Stimulated activated CD8-positive, alpha-beta memory T cell treated with anti-CD3 and anti-CD28 coated beads, Interleukin-4, amount 100 ng/mL, for 24 hours (primary cell): Measurements from ENCODE around the gene MAL.

Experiments used
- DNase-seq: peaks from one replicate; pipeline ENCODE4 v3.0.0-alpha.2; 2020; ENCODE audit warnings: low read depth

The MAL gene

GRCh38 chr2:95016616-95017015, 8.9 kb upstream of the MAL start:
- DNase-seq: no peak

GRCh38 chr2:95017071-95017501, 8.4 kb upstream of the MAL start:
- no peak for DNase-seq

GRCh38 chr2:95017836-95018235, 7.7 kb upstream of the MAL start:
- DNase-seq: no peak

GRCh38 chr2:95018301-95018700, 7.2 kb upstream of the MAL start:
- DNase-seq: no peak

GRCh38 chr2:95018861-95019550, 6.5 kb upstream of the MAL start:
- DNase-seq: no peak

- DNase-seq: no peak
Observed at GRCh38 chr2:95019572-95019971, 5.9 kb upstream of the MAL start.

GRCh38 chr2:95020275-95021022, 5.1 kb upstream of the MAL start:
- DNase-seq: no peak

- DNase-seq: no peak
Observed at GRCh38 chr2:95021023-95021416, 4.5 kb upstream of the MAL start.

- no peak for DNase-seq
Observed at GRCh38 chr2:95021847-95022246, 3.7 kb upstream of the MAL start.

- DNase-seq: peak; percentile 74
Observed at GRCh38 chr2:95022309-95023221, 2.9 kb upstream of the MAL start.

- DNase-seq: peak; percentile 22
Observed at GRCh38 chr2:95023222-95023597, 2.3 kb upstream of the MAL start.

GRCh38 chr2:95024371-95024770, 1.1 kb upstream of the MAL start:
- DNase-seq: no peak

GRCh38 chr2:95024960-95025405, 525 bp upstream of the MAL start:
- DNase-seq: no peak

- DNase-seq: no peak
Observed at GRCh38 chr2:95026471-95027368, 1.2 kb downstream of the MAL start.

- DNase-seq: no peak
Observed at GRCh38 chr2:95027369-95027720, 1.8 kb downstream of the MAL start.

- DNase-seq: no peak
Observed at GRCh38 chr2:95029898-95030341, 4.4 kb downstream of the MAL start.

- no peak for DNase-seq
Observed at GRCh38 chr2:95030496-95030895, 5.0 kb downstream of the MAL start.

GRCh38 chr2:95031076-95031725, 5.7 kb downstream of the MAL start:
- no peak for DNase-seq

- DNase-seq: no peak
Observed at GRCh38 chr2:95031726-95032116, 6.2 kb downstream of the MAL start.

GRCh38 chr2:95032341-95032740, 6.8 kb downstream of the MAL start:
- DNase-seq: no peak
